DMS 273 (cell line): ENCODE results near the gene TNFRSF9.
"Not testable (repeated sequence)": the region's sequence is repeated elsewhere in the genome, so short reads cannot be mapped to it uniquely, and the experiment has no call there.

Source experiments
- DNase-seq: peaks from one replicate; lab custom pipeline; 2025; ENCODE audit not compliant: unreplicated experiment; lab: John Stamatoyannopoulos, UW

Gene TNFRSF9

GRCh38 chr1:7940745-7941436, at the start of gene TNFRSF9:
Gene TNFRSF9, minus strand, starts transcription at chr1:7940839. Its CDS starts 845 bp downstream, at chr1:7939994.
- DNase-seq: no peak

DNA sequence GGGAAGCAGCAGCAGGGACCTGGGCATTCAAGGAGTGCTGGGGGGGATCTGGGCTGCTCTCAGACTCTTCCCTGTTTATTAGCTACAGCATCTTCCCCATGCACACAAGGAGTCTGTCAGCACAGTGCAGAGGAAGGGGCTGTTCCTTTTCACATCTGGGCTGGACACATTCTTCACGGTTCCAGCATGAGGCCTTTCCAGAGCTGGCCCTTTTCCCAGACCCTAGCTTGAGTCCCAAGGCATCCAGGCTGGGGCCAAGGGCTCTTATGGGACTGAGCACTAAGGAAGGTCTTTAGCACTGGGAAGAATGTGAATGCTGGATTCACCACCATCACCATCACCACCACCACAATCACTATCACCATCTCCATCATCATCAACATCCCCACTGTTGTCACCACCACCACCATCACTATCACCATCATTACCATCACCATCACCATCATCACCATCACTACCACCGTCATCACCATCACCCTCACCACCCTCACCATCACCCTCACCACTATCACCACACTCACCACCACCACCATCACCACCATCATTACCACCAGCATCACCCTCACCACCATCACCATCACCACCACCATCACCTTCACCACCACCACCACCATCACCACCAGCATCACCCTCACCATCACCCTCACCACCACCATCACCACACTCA, 49.3 kb upstream of the TNFRSF9 start:
- no peak for DNase-seq

- no peak for DNase-seq
These were observed 47.9 kb upstream of the TNFRSF9 start for GRCh38 chr1:7988576-7988975.

DNA sequence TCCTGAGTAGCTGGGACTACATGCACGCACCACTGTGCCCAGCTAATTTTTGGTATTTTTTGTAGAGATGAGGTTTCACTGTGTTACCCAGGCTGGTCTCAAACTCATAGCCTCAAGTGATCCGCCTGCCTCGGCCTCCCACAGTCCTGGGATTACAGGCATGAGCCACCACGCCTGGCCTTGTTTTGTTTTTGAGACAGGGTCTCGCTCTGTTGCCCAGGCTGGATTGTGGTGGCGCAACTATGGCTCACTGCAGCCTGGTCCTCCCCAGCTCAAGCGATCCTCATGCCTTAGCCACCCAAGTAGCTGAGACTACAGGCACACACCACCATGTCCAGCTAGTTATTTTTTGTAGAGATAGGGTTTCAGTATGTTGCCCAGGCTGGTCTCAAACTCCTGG, 46.9 kb upstream of the TNFRSF9 start:
- DNase-seq: no peak

- DNase-seq: no peak
These were observed 45.4 kb upstream of the TNFRSF9 start for GRCh38 chr1:7985851-7986612.

GRCh38 chr1:7984811-7985210, 44.2 kb upstream of the TNFRSF9 start:
- no peak for DNase-seq

- no peak for DNase-seq
These were observed 42.6 kb upstream of the TNFRSF9 start for GRCh38 chr1:7983086-7983778.

DNA sequence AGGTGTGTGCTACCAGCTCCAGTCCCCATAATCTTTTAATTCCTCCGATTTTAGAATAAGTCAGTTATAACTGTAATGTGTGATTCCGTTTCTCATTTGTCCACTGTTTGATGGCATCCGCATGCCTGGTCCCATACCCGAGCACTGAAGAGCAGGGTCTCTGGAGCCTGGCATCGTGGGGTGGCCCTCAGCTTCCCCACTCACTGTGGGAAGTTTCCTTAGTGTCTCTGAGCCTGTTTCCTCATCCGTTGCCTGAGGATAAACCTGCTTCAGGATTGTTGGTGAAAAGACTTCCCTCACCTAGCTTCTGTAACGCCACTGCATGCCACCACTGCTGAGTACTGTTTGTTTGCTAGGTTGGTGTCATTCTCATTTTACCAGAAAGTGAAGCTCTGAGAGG, 40.3 kb upstream of the TNFRSF9 start:
- no peak for DNase-seq

DNA sequence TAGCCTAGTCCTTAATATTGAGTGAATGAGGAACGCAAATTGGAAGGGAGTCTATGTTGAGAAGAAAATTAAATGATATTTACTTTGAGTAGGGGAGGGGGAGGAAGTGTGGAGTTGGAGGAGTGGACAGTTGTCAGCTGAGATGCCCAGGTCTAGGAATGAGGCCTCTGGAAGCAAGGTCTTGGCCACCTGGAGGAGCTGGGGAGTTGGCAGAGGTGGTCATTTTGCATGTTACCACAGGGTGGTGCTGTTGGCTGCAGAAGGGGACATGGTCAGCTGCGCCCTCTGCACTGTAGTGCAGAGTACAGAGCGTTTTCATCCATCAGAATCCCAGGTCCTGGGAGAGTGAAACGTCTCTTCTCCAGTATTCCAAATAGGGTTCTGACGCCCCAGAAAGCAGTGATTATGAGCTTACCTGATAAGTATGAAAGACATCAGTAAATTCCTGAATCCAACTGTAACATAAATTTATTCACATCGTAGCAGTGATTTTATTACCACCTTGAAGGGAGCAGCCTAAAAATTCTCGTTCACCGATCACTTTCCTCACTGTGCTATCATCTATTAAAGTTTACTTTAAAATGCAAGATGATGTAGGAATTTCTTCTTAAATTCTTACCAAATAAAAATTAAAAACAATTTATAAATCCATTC, 34.7 kb upstream of the TNFRSF9 start:
- DNase-seq: peak; percentile 86

GRCh38 chr1:7973086-7973485, 32.4 kb upstream of the TNFRSF9 start:
- DNase-seq: no peak

DNA sequence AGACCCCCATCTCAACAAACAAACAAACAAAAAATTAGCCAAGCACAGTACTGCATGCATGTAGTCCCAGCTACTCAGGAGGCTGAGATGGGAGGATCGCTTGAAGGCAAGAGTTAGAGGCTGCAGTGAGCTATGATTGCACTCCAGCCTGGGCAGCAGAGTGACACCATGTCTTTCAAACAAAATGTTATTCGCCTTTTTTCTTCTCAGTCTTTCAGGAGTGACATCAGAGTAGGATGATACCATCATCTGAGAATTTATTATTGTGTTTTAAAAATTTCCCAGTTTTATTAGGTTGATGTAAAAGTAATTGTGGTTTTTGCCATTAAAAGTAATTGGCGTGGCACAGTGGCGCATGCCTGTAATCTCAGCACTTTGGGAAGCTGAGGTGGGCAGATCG, 31.6 kb upstream of the TNFRSF9 start:
- DNase-seq: no peak

- no peak for DNase-seq
These were observed 30.4 kb upstream of the TNFRSF9 start for GRCh38 chr1:7971024-7971423.

DNA sequence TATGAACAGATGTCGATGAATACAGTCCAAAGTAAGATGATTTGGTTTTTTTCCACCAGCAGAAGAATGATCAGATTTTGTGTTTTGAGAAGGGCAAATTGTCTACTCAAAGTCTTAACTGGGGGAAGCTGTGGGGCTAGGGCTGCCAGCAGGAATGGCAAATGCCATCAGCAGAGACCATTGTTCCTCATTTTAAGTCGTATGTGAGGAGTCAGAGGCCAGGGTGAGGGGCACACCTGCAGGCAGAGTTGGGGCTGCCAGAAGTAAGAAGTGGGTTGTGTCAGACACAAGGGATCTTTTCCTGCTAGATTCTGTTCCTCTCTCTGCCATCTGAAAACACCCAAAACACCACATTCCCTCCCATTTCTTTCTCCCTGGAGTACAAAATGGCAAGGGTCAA, 29.6 kb upstream of the TNFRSF9 start:
- DNase-seq: no peak

- no peak for DNase-seq
These were observed 27.0 kb upstream of the TNFRSF9 start for GRCh38 chr1:7967651-7968050.

GRCh38 chr1:7967196-7967595, 26.6 kb upstream of the TNFRSF9 start:
- peak; percentile 67 for DNase-seq

DNA sequence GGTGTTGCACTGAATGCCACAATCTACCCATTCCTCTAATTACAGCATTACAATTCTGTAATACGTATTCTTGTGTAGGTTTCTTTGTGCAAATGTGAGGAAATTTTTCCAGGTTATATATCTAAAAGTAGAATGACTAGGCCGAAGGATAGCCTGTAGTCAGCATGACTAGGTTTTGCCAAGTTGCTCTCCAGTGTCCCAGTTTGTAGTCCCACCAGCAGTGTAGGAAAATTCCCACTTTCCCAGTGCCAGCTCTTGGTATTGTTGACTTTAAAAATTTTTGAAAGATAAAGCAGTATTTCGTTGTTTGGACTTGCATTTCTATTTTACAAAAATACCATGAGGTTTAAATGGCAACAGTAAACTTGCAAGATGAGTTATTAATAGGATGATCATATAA, 23.8 kb upstream of the TNFRSF9 start:
- DNase-seq: no peak

GRCh38 chr1:7963841-7964240, 23.2 kb upstream of the TNFRSF9 start:
- DNase-seq: not testable (repeated sequence)

- not testable (repeated sequence) for DNase-seq
These were observed 22.7 kb upstream of the TNFRSF9 start for GRCh38 chr1:7963378-7963730.

DNA sequence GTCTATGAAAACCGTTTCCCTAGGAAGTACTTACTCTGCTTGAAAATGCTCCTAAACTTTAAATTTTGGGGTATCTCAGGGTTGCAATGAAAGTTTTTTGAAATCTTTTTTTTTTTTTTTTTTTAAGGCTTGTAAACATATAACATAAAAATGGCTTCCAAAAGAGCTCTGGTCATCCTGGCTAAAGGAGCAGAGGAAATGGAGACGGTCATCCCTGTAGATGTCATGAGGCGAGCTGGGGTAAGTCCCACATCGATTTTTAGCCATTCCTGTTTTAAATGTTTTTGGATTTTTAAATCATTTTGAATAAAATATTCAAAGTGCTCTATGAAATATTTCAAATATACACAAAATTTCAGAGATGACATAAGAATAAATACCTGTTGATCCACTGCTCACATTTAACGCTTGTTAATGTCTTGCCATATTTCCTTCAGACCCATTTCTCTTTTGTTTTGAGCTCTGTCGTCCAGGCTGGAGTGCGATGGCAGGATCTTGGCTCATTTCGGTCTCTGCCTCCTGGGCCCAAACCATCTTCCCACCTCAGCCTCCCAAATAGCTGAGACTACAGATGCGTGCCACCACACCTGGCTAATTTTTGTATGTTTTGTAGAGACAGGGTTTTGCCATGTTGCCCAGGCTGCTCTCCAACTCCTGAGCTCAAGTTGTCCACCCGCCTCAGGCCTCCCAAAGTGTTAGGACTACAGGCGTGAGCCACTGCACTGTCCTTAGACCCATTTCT, 22.2 kb upstream of the TNFRSF9 start:
- no peak for DNase-seq

GRCh38 chr1:7962014-7962335, 21.3 kb upstream of the TNFRSF9 start:
- no peak for DNase-seq
